ENCODE results near the gene ATE1.
A peak's percentile ranks its signal among the peaks of the same experiment; 100 is the strongest.

The ATE1 gene

DNA sequence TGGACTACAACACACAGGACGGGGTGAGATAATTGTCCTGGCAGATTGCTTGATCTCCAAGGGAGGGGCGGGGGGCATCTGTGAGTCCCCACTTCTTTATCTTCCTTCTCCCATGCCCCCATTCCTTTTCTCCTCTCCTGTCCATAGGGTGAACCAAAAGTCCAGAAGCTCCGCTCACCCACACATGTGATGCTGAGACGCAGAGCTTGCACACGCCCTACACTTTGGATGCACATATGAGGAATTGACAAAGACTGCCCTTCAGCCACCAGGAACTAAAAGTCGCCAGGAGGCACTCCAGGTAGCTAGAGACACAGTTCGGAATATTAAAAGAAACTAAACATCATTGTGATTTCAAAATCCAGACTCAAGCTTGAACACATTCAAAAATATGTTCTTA is 216.9 kb downstream of the ATE1 start:
- Histone ChIP-seq H2BK5ac (ENCODE audit: low read depth, low read length, poor library complexity) (peak overlapping the region; percentile 74), H3K18ac (ENCODE audit: low read length) (peak overlapping the region; percentile 46), H3K23ac (ENCODE audit: low read length) (no peak overlapping the region), H2BK12ac (ENCODE audit: low read length) (peak overlapping the region; percentile 65), H3K27ac (ENCODE audit: low read depth, low read length) (peak overlapping the region; percentile 66), H3K79me2 (ENCODE audit: control insufficient read depth, insufficient read depth, low read length, poor library complexity) (no peaks in the 10 kb centered on the region), H3K36me3 (ENCODE audit: control insufficient read depth in 1 of 2, insufficient read depth in 2 of 2, low read length in 2 of 2) (no peaks in the 10 kb centered on the region), H3K4me1 (ENCODE audit: control insufficient read depth in 1 of 2, insufficient read depth in 2 of 2, low read length in 2 of 2) (peaks cover 0 to 4% of the 10 kb centered on the region in 2 experiments), H3K27me3 (ENCODE audit: insufficient read depth, low read length) (no peaks in the 10 kb centered on the region), H3K79me1 (ENCODE audit: low read length) (peaks cover 2% of the 10 kb centered on the region), H3K14ac (ENCODE audit: low read length) (peak overlapping the region; percentile 56), H3K4ac (ENCODE audit: low read depth, low read length) (no peak overlapping the region), H3K4me3 (ENCODE audit: low read depth, low read length) (no peak overlapping the region), H2AK5ac (ENCODE audit: low read length) (no peak overlapping the region), H2BK120ac (ENCODE audit: insufficient read depth, low read length, poor library complexity) (peak overlapping the region; percentile 58), H3K9me3 (ENCODE audit: insufficient read depth, low read depth, low read length) (peaks cover 1% of the 10 kb centered on the region), H4K91ac (ENCODE audit: low read depth, low read length) (peak overlapping the region; percentile 70), H3K4me2 (ENCODE audit: low read length) (no peak overlapping the region), H4K8ac (ENCODE audit: low read depth, low read length) (no peak overlapping the region), H4K12ac (ENCODE audit: low read depth, low read length) (no peak overlapping the region), H2AFZ (ENCODE audit: insufficient read depth, low read length, poor library complexity) (no peak overlapping the region), H3K9ac (ENCODE audit: low read length) (no peak overlapping the region)
- DNase-seq = peak in 1 of 2 donors; percentile 58
- WGBS (ENCODE audit: extremely low coverage, insufficient coverage, insufficient read length) = no CpG with 5 or more reads among the region's 7 CpGs

DNA sequence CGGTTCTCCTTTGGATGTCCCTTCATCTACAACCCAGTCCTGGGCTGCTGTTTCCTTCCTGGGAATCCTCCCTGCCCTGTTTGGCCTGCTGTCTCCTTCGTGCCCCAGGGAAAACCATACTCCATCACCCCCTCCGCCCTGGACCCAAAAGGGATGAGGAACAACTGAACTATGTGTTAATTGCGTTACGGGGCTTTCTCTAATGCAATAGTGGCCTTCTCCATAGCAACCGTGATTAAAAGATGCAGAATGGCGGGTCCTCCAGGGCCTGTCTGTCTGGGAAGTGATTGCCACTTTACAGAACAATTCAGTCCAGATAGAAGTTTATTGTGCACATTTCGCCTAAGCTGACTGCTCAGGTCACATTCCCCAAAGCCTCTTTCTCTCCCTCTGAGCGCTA is 217.6 kb downstream of the ATE1 start:
- Histone ChIP-seq H3K4me2 (ENCODE audit: low read length) (peak overlapping the region; percentile 43), H3K9me3 (ENCODE audit: insufficient read depth, low read depth, low read length) (peaks cover 1% of the 10 kb centered on the region), H4K91ac (ENCODE audit: low read depth, low read length) (no peak overlapping the region), H3K4ac (ENCODE audit: low read depth, low read length) (no peak overlapping the region), H3K18ac (ENCODE audit: low read length) (no peak overlapping the region), H3K27ac (ENCODE audit: low read depth, low read length) (peak overlapping the region; percentile 66), H2BK120ac (ENCODE audit: insufficient read depth, low read length, poor library complexity) (no peak overlapping the region), H3K79me2 (ENCODE audit: control insufficient read depth, insufficient read depth, low read length, poor library complexity) (no peaks in the 10 kb centered on the region), H3K23ac (ENCODE audit: low read length) (no peak overlapping the region), H4K12ac (ENCODE audit: low read depth, low read length) (no peak overlapping the region), H3K4me1 (ENCODE audit: control insufficient read depth in 1 of 2, insufficient read depth in 2 of 2, low read length in 2 of 2) (peaks cover 0 to 4% of the 10 kb centered on the region in 2 experiments), H2AK5ac (ENCODE audit: low read length) (no peak overlapping the region), H3K79me1 (ENCODE audit: low read length) (peaks cover 4% of the 10 kb centered on the region), H2BK12ac (ENCODE audit: low read length) (no peak overlapping the region), H3K27me3 (ENCODE audit: insufficient read depth, low read length) (no peaks in the 10 kb centered on the region), H4K8ac (ENCODE audit: low read depth, low read length) (no peak overlapping the region), H3K14ac (ENCODE audit: low read length) (no peak overlapping the region), H3K4me3 (ENCODE audit: low read depth, low read length) (no peak overlapping the region), H2BK5ac (ENCODE audit: low read depth, low read length, poor library complexity) (no peak overlapping the region), H3K36me3 (ENCODE audit: control insufficient read depth in 1 of 2, insufficient read depth in 2 of 2, low read length in 2 of 2) (no peaks in the 10 kb centered on the region), H2AFZ (ENCODE audit: insufficient read depth, low read length, poor library complexity) (no peak overlapping the region), H3K9ac (ENCODE audit: low read length) (no peak overlapping the region)
- WGBS (ENCODE audit: extremely low coverage, insufficient coverage, insufficient read length) = no CpG with 5 or more reads among the region's 9 CpGs
- peak; percentile 88 to 90 for DNase-seq

- WGBS (ENCODE audit: extremely low coverage, insufficient coverage, insufficient read length) = no CpG with 5 or more reads among the region's 9 CpGs
- Histone ChIP-seq H3K4me2 (ENCODE audit: low read length) (no peak overlapping the region), H3K4me3 (ENCODE audit: low read depth, low read length) (no peak overlapping the region), H4K12ac (ENCODE audit: low read depth, low read length) (no peak overlapping the region), H3K27ac (ENCODE audit: low read depth, low read length) (peak overlapping the region; percentile 64), H2BK120ac (ENCODE audit: insufficient read depth, low read length, poor library complexity) (no peak overlapping the region), H3K4me1 (ENCODE audit: control insufficient read depth in 1 of 2, insufficient read depth in 2 of 2, low read length in 2 of 2) (peaks cover 0 to 4% of the 10 kb centered on the region in 2 experiments), H4K8ac (ENCODE audit: low read depth, low read length) (no peak overlapping the region), H4K91ac (ENCODE audit: low read depth, low read length) (no peak overlapping the region), H3K18ac (ENCODE audit: low read length) (no peak overlapping the region), H3K4ac (ENCODE audit: low read depth, low read length) (no peak overlapping the region), H2BK12ac (ENCODE audit: low read length) (no peak overlapping the region), H3K36me3 (ENCODE audit: control insufficient read depth in 1 of 2, insufficient read depth in 2 of 2, low read length in 2 of 2) (no peaks in the 10 kb centered on the region), H3K9me3 (ENCODE audit: insufficient read depth, low read depth, low read length) (peaks cover 1% of the 10 kb centered on the region), H3K27me3 (ENCODE audit: insufficient read depth, low read length) (no peaks in the 10 kb centered on the region), H3K14ac (ENCODE audit: low read length) (no peak overlapping the region), H3K23ac (ENCODE audit: low read length) (no peak overlapping the region), H2AK5ac (ENCODE audit: low read length) (no peak overlapping the region), H2BK5ac (ENCODE audit: low read depth, low read length, poor library complexity) (no peak overlapping the region), H3K9ac (ENCODE audit: low read length) (no peak overlapping the region), H2AFZ (ENCODE audit: insufficient read depth, low read length, poor library complexity) (no peak overlapping the region), H3K79me1 (ENCODE audit: low read length) (peaks cover 4% of the 10 kb centered on the region), H3K79me2 (ENCODE audit: control insufficient read depth, insufficient read depth, low read length, poor library complexity) (no peaks in the 10 kb centered on the region)
- DNase-seq = peak; percentile 65 to 87
These were observed 218.2 kb downstream of the ATE1 start for GRCh38 chr10:121709675-121710073.

DNA sequence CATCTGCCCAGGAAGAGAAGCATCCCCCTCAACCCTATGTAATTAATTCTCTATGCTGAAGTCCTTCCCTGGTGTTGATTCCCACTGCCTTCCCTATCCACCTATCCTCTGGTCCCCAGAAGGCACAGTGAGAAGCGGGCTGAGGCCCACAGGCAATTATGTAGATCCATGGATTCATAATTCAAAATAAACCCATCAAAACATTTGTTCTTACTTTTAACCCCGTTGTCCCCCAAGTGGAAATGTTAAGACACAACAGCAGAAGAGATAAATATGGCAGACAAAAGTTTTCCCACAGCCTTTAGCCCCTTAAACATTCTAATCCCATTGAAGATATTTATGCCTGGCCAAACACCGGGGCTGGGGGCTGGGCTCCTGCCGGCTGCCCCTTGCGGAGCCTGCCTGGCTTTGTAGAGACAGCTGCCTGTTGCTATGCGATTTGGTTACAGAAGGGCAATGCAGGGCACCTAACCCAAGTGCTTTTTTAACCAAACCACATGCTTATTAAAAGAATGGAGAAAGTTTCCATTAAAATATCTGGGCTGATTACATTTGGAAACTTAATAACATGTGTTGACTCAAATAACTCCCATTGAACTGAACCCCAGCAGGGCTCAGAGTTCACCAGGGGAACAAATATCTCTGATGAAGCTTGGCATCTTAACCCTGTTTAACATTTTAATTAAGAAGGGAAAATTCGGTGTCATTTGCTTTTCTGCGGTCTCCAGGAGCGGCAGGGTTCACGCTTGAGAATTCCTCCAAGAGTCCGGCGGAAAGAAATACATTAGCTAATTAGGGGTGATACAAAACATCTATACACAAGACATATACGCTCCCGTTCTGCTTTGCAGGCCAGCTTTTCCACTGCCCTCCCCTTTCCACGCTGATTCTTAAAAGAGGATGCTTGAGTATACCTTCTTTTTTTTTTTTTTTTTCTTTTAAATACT is 218.8 kb downstream of the ATE1 start:
- Histone ChIP-seq H3K4me1 (ENCODE audit: control insufficient read depth in 1 of 2, insufficient read depth in 2 of 2, low read length in 2 of 2) (peaks cover 0 to 4% of the 10 kb centered on the region in 2 experiments), H3K27ac (ENCODE audit: low read depth, low read length) (peak overlapping the region; percentile 60), H3K4me2 (ENCODE audit: low read length) (no peak overlapping the region), H3K79me1 (ENCODE audit: low read length) (peaks cover 4% of the 10 kb centered on the region), H4K8ac (ENCODE audit: low read depth, low read length) (no peak overlapping the region), H3K4me3 (ENCODE audit: low read depth, low read length) (no peak overlapping the region), H2AK5ac (ENCODE audit: low read length) (no peak overlapping the region), H2AFZ (ENCODE audit: insufficient read depth, low read length, poor library complexity) (no peak overlapping the region), H4K12ac (ENCODE audit: low read depth, low read length) (no peak overlapping the region), H3K27me3 (ENCODE audit: insufficient read depth, low read length) (no peaks in the 10 kb centered on the region), H3K36me3 (ENCODE audit: control insufficient read depth in 1 of 2, insufficient read depth in 2 of 2, low read length in 2 of 2) (no peaks in the 10 kb centered on the region), H2BK12ac (ENCODE audit: low read length) (no peak overlapping the region), H3K79me2 (ENCODE audit: control insufficient read depth, insufficient read depth, low read length, poor library complexity) (no peaks in the 10 kb centered on the region), H4K91ac (ENCODE audit: low read depth, low read length) (peak overlapping the region; percentile 16), H2BK5ac (ENCODE audit: low read depth, low read length, poor library complexity) (peak overlapping the region; percentile 54), H3K18ac (ENCODE audit: low read length) (no peak overlapping the region), H3K4ac (ENCODE audit: low read depth, low read length) (no peak overlapping the region), H3K9me3 (ENCODE audit: insufficient read depth, low read depth, low read length) (no peaks in the 10 kb centered on the region), H3K14ac (ENCODE audit: low read length) (no peak overlapping the region), H2BK120ac (ENCODE audit: insufficient read depth, low read length, poor library complexity) (no peak overlapping the region), H3K23ac (ENCODE audit: low read length) (no peak overlapping the region), H3K9ac (ENCODE audit: low read length) (no peak overlapping the region)
- no peak for DNase-seq
- whole genome bisulfite sequencing (ENCODE audit: extremely low coverage, insufficient coverage, insufficient read length) = no CpG with 5 or more reads among the region's 15 CpGs

Measured in trophoblast cell (in vitro differentiated cells and primary cell).